HEK293 (cell line): ENCODE measurements around the gene OR12D1.

Experiments used
- CTCF ChIA-PET: fragments of 350-600 bp; formaldehyde crosslinking; extraction: SDS; loops from one replicate; lab custom pipeline; 2021; ENCODE audit warnings: antibody characterized with exemption; lab: Yijun Ruan, JAX
- POLR2A ChIA-PET: fragments of 300-600 bp; formaldehyde crosslinking; extraction: SDS; loops from one replicate; lab custom pipeline; 2020; ENCODE audit warnings: antibody characterized with exemption, inconsistent platforms; lab: Yijun Ruan, JAX
- H3K27ac ChIP-seq: fragments of 200-500 bp; sonication (Bioruptor generic); 2 replicates; pipeline ENCODE4 v1.5.1; 2014; ENCODE audit warnings: low read depth, low read length, control low read depth, inconsistent platforms; ENCODE audit errors: extremely low read depth
- H3K36me3 ChIP-seq, 2 experiments: fragments of 200-500 bp in 1 of 2; sonication (Bioruptor generic) in 1 of 2; 1 replicate in 1 of 2; 2 replicates in 1 of 2; pipeline ENCODE4 v1.5.1; 2014 to 2017; ENCODE audit warnings: inconsistent platforms in 2 of 2, low read length in 2 of 2; ENCODE audit not compliant: control insufficient read depth in 2 of 2, insufficient read depth in 1 of 2
- H3K4me1 ChIP-seq: fragments of 200-500 bp; sonication (Bioruptor generic); 2 replicates; pipeline ENCODE4 v1.5.1; 2014; ENCODE audit warnings: mild to moderate bottlenecking, low read length, inconsistent platforms; ENCODE audit not compliant: control insufficient read depth, insufficient read depth
- H3K4me3 ChIP-seq: 2 replicates; pipeline ENCODE4 v1.5.1; 2011; ENCODE audit warnings: low read depth, mild to moderate bottlenecking, control low read depth, low read length, moderate library complexity
- H3K9me3 ChIP-seq: fragments of 200-500 bp; sonication (Bioruptor generic); 2 replicates; pipeline ENCODE4 v1.5.1; 2014; ENCODE audit warnings: low read depth, low read length, inconsistent platforms; ENCODE audit not compliant: control insufficient read depth, insufficient read depth
- FEZF1 ChIP-seq: fragments of 450-650 bp; formaldehyde crosslinking; IDR thresholded peaks from 2 replicates; pipeline ENCODE4 v1.5.1; 2016; ENCODE audit warnings: missing biosample characterization, missing genetic modification characterization
- GLI2 ChIP-seq: fragments of 450-650 bp; formaldehyde crosslinking; IDR thresholded peaks from 2 replicates; pipeline ENCODE4; 2017; ENCODE audit warnings: missing biosample characterization, missing genetic modification characterization, low read depth, borderline replicate concordance
- IKZF3 ChIP-seq: fragments of 450-650 bp; IDR thresholded peaks from 2 replicates; pipeline ENCODE4 v1.5.0; 2018; ENCODE audit warnings: missing biosample characterization, mild to moderate bottlenecking, missing genetic modification characterization, moderate library complexity
- KLF16 ChIP-seq: fragments of 450-650 bp; formaldehyde crosslinking; IDR thresholded peaks from 2 replicates; pipeline ENCODE4 v1.5.1; 2017; ENCODE audit warnings: missing biosample characterization, missing genetic modification characterization
- MEIS1 ChIP-seq: sonication (generic); formaldehyde crosslinking; IDR thresholded peaks from 2 replicates; pipeline ENCODE4 v1.8.1; 2022; ENCODE audit warnings: missing genetic modification reagents, mild to moderate bottlenecking, borderline replicate concordance
- SP7 ChIP-seq: fragments of 450-650 bp; formaldehyde crosslinking; IDR thresholded peaks from 2 replicates; pipeline ENCODE4 v1.5.1; 2016; ENCODE audit warnings: missing biosample characterization, missing genetic modification characterization
- WT1 ChIP-seq: fragments of 450-650 bp; formaldehyde crosslinking; IDR thresholded peaks from 2 replicates; pipeline ENCODE4 v1.5.1; 2016; ENCODE audit warnings: missing biosample characterization, missing genetic modification characterization
- ZBTB21 ChIP-seq: fragments of 450-650 bp; formaldehyde crosslinking; IDR thresholded peaks from 2 replicates; pipeline ENCODE4 v1.5.1; 2017; ENCODE audit warnings: missing biosample characterization, missing genetic modification characterization
- ZFP37 ChIP-seq: fragments of 450-650 bp; formaldehyde crosslinking; IDR thresholded peaks from 2 replicates; pipeline ENCODE4 v1.5.1; 2016; ENCODE audit warnings: missing biosample characterization, missing genetic modification characterization
- ZNF10 ChIP-seq: fragments of 450-650 bp; formaldehyde crosslinking; IDR thresholded peaks from 2 replicates; pipeline ENCODE4 v1.5.1; 2017; ENCODE audit warnings: missing biosample characterization, missing genetic modification characterization
- ZNF121 ChIP-seq: fragments of 450-650 bp; formaldehyde crosslinking; IDR thresholded peaks from 2 replicates; pipeline ENCODE4 v1.5.1; 2016; ENCODE audit warnings: missing biosample characterization, missing genetic modification characterization
- ZNF302 ChIP-seq: fragments of 450-650 bp; formaldehyde crosslinking; IDR thresholded peaks from 2 replicates; pipeline ENCODE4 v1.5.1; 2016; ENCODE audit warnings: missing biosample characterization, missing genetic modification characterization, low read depth
- ZNF311 ChIP-seq: fragments of 450-650 bp; formaldehyde crosslinking; IDR thresholded peaks from 2 replicates; pipeline ENCODE4 v1.5.1; 2017; ENCODE audit warnings: missing biosample characterization, missing genetic modification characterization, borderline replicate concordance
- ZNF37A ChIP-seq: fragments of 450-650 bp; IDR thresholded peaks from 2 replicates; pipeline ENCODE4 v1.5.1; 2018; ENCODE audit warnings: missing biosample characterization, missing genetic modification characterization
- ZNF391 ChIP-seq: fragments of 450-650 bp; formaldehyde crosslinking; IDR thresholded peaks from 2 replicates; pipeline ENCODE4 v1.5.1; 2016; ENCODE audit warnings: low read depth, missing biosample characterization, missing genetic modification characterization, borderline replicate concordance
- ZNF423 ChIP-seq: fragments of 450-650 bp; formaldehyde crosslinking; IDR thresholded peaks from 2 replicates; pipeline ENCODE4 v1.5.1; 2016; ENCODE audit warnings: missing biosample characterization, missing genetic modification characterization
- ZNF473 ChIP-seq: fragments of 450-650 bp; formaldehyde crosslinking; IDR thresholded peaks from 2 replicates; pipeline ENCODE4 v1.5.1; 2017; ENCODE audit warnings: missing biosample characterization, missing genetic modification characterization
- ZNF529 ChIP-seq: fragments of 450-650 bp; formaldehyde crosslinking; IDR thresholded peaks from 2 replicates; pipeline ENCODE4 v1.5.1; 2017; ENCODE audit warnings: missing genetic modification characterization, missing biosample characterization; ENCODE audit not compliant: insufficient replicate concordance
- ZNF548 ChIP-seq: fragments of 450-650 bp; formaldehyde crosslinking; IDR thresholded peaks from 2 replicates; pipeline ENCODE4 v1.5.1; 2016; ENCODE audit warnings: missing biosample characterization, missing genetic modification characterization
- ZNF596 ChIP-seq: fragments of 450-650 bp; IDR thresholded peaks from 2 replicates; pipeline ENCODE4 v1.5.0; 2018; ENCODE audit warnings: missing biosample characterization, mild to moderate bottlenecking, missing genetic modification characterization, moderate library complexity
- ZNF664 ChIP-seq: fragments of 450-650 bp; formaldehyde crosslinking; IDR thresholded peaks from 2 replicates; pipeline ENCODE4 v1.5.1; 2016; ENCODE audit warnings: missing biosample characterization, missing genetic modification characterization
- TF ChIP-seq, protein P1 (sequence below): fragments of 450-650 bp; formaldehyde crosslinking; IDR thresholded peaks from 2 replicates; pipeline ENCODE4 v1.5.1; 2016; ENCODE audit warnings: missing biosample characterization, missing genetic modification characterization
- TF ChIP-seq, protein P2 (sequence below): fragments of 450-650 bp; formaldehyde crosslinking; IDR thresholded peaks from 2 replicates; pipeline ENCODE4 v1.5.1; 2017; ENCODE audit warnings: missing biosample characterization, missing genetic modification characterization
- TF ChIP-seq, protein P3 (sequence below): fragments of 450-650 bp; formaldehyde crosslinking; IDR thresholded peaks from 2 replicates; pipeline ENCODE4 v1.5.1; 2016; ENCODE audit warnings: missing biosample characterization, missing genetic modification characterization
- TF ChIP-seq, protein P4 (sequence below): fragments of 450-650 bp; formaldehyde crosslinking; IDR thresholded peaks from 2 replicates; pipeline ENCODE4 v1.5.1; 2016; ENCODE audit warnings: missing biosample characterization, missing genetic modification characterization, borderline replicate concordance

Gene OR12D1

DNA sequence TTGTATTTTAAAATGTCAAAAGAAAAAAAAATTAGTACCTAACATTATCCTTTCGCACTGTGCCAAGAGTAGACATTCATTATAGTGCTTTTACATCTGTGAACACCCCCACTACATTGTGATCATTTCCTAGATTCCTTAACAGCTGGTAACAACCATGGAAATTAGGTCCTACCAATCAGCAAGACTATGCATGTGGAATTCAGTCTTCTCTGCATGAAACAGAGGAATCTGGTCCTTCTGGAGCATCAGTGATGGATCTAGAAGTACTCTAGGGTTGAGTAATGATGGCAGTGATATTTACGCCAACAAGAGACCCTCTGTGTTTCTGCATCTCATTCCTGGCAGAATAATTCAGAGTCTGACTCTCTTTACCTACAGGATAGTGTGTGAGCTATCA, 9.4 kb downstream of the OR12D1 start (continued):
- no peak for TF ChIP-seq IKZF3
- TF ChIP-seq KLF16 (tag by site-specific recombination) = no peak

DNA sequence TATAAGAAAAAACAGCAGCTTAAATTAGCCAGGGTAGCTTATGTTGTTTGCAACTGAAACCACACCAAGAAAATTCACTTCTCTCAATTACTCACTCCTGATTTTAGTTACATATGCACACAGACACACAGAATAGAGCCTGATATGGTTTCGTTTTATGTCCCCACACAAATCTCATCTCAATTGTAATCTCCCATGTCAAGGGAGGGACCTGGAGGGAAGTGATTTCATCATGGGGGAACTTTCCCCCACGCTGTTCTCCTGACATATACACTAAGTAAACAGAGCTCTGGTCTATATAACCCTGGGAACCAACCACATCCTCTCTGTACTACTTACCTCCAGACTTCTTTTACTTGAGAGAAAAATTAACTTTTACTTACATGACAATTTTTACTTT, 9.8 kb downstream of the OR12D1 start:
- POLR2A ChIA-PET = no interaction called here
- TF ChIP-seq ZNF473 (tag by site-specific recombination) = no peak
- TF ChIP-seq GLI2 (tag by site-specific recombination) = no peak
- TF ChIP-seq ZNF391 = no peak
- TF ChIP-seq, protein P1, sequence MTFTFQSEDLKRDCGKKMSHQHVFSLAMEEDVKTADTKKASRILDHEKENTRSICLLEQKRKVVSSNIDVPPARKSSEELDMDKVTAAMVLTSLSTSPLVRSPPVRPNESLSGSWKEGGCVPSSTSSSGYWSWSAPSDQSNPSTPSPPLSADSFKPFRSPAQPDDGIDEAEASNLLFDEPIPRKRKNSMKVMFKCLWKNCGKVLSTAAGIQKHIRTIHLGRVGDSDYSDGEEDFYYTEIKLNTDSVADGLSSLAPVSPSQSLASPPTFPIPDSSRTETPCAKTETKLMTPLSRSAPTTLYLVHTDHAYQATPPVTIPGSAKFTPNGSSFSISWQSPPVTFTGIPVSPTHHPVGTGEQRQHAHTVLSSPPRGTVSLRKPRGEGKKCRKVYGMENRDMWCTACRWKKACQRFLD = no peak
- no peak for TF ChIP-seq MEIS1 (CRISPR knock-in tag)
- H3K4me3 ChIP-seq = no peak overlapping the region
- no peaks in the 10 kb centered on the region for H3K4me1 ChIP-seq
- CTCF ChIA-PET = interaction anchor here (0.5 to 1.0 kb wide), 4 partner anchors 10 to 165 kb away, joined by 3 to 5 read pairs (median 3); partner anchors contain the start of gene OR12D1
- no peaks in the 10 kb centered on the region for H3K36me3 ChIP-seq
- no peaks in the 10 kb centered on the region for H3K9me3 ChIP-seq
- no peak overlapping the region for H3K27ac ChIP-seq

DNA sequence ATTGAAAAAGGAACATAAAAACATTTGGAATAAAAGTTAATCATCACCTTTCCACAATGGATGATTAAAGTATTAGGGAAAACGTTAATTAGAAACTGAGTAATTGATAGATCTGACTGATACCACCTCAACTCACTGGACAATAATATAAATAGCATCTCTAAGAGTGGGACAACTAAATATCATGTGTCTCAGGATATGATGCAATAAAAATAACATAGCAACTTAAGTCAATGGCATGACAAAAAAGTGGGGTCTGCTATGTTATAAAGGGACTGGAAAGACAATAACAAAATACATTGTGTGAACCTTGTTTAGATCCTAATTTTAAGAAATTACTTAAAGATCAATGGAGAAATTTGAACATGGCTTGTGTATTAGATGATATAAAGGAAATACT, 10.3 kb downstream of the OR12D1 start:
- ChIA-PET CTCF (interaction anchor here (0.6 to 1.0 kb wide), 4 partner anchors 10 to 588 kb away, joined by 3 read pairs; partner anchors contain the start of gene OR12D1), POLR2A (no interaction called here)
- Histone ChIP-seq H3K4me1 (no peaks in the 10 kb centered on the region), H3K36me3 (no peaks in the 10 kb centered on the region), H3K27ac (no peak overlapping the region), H3K9me3 (no peaks in the 10 kb centered on the region), H3K4me3 (no peak overlapping the region)
- TF ChIP-seq ZNF311 = no peak
- TF ChIP-seq ZNF664 (tag by site-specific recombination) = no peak
- no peak for TF ChIP-seq ZBTB21 (tag by site-specific recombination)
- TF ChIP-seq ZNF473 (tag by site-specific recombination) = no peak
- TF ChIP-seq ZNF37A (tag by site-specific recombination) = no peak
- no peak for TF ChIP-seq ZNF423 (tag by site-specific recombination)
- TF ChIP-seq ZNF10 = no peak

DNA sequence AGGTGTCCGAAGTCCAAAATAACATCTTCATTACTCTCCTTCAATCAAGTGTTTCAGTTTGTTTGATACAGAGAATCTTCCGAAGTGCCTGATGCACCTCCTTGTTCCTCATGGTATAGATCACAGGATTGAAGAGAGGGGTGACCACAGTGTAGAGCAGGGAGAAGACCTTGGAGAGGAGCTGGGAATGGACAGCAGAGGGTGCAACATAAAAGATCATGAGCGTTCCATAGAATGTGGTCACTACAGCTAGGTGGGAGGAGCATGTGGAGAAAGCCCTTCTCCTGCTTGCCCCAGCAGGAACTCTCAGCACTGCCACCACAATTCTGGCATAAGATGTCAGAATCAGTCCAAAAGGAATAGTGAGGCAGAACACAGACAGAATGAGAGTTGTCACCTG, 11.9 kb downstream of the OR12D1 start:
- ChIA-PET POLR2A (no interaction called here), CTCF (interaction anchor here (0.5 to 1.2 kb wide), 2 partner anchors 26 to 80 kb away, joined by 3 to 4 read pairs; no protein-coding TSS in a partner anchor)
- H3K9me3 ChIP-seq = no peaks in the 10 kb centered on the region
- H3K27ac ChIP-seq = no peak overlapping the region
- H3K36me3 ChIP-seq = no peaks in the 10 kb centered on the region
- no peak overlapping the region for H3K4me3 ChIP-seq
- H3K4me1 ChIP-seq = no peaks in the 10 kb centered on the region
- TF ChIP-seq ZFP37 (tag by site-specific recombination) (no peak), ZNF391 (no peak), ZNF548 (no peak), ZNF302 (no peak), ZNF121 (tag by site-specific recombination) (no peak), WT1 (no peak), FEZF1 (tag by site-specific recombination) (no peak), ZNF596 (tag by site-specific recombination) (no peak), SP7 (no peak), ZNF529 (no peak)
- TF ChIP-seq, protein P2, sequence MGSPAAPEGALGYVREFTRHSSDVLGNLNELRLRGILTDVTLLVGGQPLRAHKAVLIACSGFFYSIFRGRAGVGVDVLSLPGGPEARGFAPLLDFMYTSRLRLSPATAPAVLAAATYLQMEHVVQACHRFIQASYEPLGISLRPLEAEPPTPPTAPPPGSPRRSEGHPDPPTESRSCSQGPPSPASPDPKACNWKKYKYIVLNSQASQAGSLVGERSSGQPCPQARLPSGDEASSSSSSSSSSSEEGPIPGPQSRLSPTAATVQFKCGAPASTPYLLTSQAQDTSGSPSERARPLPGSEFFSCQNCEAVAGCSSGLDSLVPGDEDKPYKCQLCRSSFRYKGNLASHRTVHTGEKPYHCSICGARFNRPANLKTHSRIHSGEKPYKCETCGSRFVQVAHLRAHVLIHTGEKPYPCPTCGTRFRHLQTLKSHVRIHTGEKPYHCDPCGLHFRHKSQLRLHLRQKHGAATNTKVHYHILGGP (tag by site-specific recombination) = no peak
- TF ChIP-seq, protein P3, sequence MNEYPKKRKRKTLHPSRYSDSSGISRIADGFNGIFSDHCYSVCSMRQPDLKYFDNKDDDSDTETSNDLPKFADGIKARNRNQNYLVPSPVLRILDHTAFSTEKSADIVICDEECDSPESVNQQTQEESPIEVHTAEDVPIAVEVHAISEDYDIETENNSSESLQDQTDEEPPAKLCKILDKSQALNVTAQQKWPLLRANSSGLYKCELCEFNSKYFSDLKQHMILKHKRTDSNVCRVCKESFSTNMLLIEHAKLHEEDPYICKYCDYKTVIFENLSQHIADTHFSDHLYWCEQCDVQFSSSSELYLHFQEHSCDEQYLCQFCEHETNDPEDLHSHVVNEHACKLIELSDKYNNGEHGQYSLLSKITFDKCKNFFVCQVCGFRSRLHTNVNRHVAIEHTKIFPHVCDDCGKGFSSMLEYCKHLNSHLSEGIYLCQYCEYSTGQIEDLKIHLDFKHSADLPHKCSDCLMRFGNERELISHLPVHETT (tag by site-specific recombination) = no peak
- TF ChIP-seq, protein P4, sequence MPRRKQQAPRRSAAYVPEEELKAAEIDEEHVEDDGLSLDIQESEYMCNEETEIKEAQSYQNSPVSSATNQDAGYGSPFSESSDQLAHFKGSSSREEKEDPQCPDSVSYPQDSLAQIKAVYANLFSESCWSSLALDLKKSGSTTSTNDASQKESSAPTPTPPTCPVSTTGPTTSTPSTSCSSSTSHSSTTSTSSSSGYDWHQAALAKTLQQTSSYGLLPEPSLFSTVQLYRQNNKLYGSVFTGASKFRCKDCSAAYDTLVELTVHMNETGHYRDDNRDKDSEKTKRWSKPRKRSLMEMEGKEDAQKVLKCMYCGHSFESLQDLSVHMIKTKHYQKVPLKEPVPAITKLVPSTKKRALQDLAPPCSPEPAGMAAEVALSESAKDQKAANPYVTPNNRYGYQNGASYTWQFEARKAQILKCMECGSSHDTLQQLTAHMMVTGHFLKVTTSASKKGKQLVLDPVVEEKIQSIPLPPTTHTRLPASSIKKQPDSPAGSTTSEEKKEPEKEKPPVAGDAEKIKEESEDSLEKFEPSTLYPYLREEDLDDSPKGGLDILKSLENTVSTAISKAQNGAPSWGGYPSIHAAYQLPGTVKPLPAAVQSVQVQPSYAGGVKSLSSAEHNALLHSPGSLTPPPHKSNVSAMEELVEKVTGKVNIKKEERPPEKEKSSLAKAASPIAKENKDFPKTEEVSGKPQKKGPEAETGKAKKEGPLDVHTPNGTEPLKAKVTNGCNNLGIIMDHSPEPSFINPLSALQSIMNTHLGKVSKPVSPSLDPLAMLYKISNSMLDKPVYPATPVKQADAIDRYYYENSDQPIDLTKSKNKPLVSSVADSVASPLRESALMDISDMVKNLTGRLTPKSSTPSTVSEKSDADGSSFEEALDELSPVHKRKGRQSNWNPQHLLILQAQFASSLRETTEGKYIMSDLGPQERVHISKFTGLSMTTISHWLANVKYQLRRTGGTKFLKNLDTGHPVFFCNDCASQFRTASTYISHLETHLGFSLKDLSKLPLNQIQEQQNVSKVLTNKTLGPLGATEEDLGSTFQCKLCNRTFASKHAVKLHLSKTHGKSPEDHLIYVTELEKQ = no peak
